GM19463 (cell line): ENCODE data around the gene TRMT61A.
"Not testable (repeated sequence)": the region's sequence is repeated elsewhere in the genome, so short reads cannot be mapped to it uniquely, and the experiment has no call there.

Experiments
- ATAC-seq: cut with Tn5 transposase; IDR thresholded peaks from one replicate; pipeline ENCODE4 v1.9.1; 2021; ENCODE audit warnings: mild to moderate bottlenecking, moderate library complexity; ENCODE audit not compliant: unreplicated experiment

The TRMT61A gene

GRCh38 chr14:103508521-103509329 is 20.3 kb upstream of the TRMT61A start:
- no peak for ATAC-seq

DNA sequence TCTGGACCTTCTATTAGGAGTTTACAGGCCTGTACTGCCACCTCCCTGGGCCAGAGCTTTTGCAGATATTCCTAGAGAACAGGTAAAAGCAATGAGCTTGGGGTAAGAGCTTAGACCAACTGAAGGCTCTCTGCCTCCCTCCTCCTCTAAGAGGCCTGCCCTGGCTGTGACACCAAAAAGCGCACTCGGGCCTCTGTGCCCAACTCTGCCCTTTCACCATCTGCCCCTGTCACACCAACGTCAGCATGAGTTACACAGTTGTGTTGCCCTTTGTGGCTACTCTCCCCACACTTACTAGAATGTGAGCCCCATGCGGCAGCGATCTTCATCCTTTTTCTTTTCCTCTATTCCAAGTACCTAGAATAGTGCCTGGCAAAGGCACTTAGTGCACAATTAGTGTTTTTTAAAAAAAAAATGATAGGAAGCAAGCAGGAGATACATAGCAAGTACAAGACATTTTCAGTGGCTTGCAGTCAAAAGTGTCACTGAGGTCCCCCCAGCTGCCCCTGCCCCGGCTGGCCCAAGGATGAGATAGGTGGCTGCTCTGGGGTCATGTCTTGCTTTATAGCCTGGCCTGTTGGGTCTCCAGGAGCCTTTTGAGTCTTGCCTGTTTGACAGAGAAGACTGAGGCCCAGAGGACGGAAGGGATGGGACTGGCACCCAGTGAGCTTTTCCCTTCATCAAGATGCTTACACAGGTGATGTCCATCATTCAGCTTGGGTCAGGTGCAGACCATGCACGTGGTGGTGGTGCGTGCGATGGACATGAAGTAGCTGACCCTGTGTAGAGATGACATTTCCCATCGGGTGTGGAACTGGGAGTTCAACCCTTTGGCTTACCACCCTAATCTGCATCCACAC is 18.9 kb upstream of the TRMT61A start:
- no peak for ATAC-seq

- no peak for ATAC-seq
Observed at GRCh38 chr14:103510724-103511693, 18.0 kb upstream of the TRMT61A start.

DNA sequence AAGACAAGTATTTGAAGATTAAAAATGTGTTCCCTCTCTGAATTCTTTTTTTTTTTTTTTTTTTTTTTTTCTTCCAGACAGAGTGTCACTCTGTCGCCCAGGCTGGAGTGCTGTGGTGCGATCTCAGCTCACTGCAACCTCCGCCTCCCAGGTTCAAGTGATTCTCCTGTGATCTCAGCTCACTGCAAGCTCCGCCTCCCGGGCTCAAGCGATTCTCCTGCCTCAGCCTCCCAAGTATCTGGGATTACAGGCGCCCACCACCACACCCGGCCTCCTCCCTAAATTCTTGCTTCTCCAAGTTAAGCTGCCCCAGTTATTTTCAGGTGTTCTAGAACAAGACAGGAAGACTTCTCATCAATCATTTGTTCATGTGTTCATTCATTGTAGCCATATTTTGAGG is 16.8 kb upstream of the TRMT61A start:
- ATAC-seq, result not testable (repeated sequence)

DNA sequence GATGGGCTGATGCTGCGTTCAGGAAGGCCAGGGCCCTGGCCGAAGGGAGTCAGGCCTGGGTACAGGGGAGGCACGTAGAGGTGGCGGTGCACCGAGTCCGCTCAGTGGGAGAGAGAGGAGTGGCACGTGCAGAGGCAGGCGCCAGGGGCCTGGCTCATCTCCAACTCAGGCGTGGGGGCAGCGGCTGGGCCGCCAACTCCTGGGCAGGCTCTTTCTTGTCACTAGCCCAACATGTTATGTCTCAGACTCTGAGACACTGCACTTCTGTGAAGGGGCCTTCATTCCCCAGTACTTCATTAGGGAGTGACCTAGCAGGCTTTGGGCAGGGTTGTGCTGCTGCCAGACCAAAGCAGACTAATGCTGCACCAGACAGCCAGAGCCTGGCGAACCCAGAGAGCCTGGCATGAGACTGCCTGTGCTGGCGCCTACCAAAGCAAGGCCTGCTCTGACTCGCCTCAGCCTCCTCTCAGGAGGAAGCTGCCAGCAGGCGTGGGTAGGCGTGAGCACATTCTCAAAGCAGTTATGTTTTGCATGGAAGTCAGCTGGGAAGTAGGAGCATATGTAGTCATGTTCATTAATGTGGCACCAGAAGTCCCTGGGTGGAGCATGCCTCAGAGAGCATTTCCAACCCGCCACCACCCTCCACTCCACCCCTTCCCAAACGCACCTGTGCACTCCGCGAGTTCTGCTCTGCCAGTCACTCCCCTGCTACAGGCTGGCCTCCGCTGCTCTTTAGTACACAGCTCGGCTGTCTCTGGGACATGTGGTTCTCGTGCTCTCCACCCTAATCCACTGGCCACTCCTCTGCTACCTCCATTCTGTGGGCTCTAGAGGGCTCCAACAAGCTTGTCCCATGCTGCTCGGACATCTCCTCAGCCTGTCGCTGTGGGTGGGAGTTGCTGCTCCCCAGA is 16.0 kb upstream of the TRMT61A start:
- no peak for ATAC-seq

DNA sequence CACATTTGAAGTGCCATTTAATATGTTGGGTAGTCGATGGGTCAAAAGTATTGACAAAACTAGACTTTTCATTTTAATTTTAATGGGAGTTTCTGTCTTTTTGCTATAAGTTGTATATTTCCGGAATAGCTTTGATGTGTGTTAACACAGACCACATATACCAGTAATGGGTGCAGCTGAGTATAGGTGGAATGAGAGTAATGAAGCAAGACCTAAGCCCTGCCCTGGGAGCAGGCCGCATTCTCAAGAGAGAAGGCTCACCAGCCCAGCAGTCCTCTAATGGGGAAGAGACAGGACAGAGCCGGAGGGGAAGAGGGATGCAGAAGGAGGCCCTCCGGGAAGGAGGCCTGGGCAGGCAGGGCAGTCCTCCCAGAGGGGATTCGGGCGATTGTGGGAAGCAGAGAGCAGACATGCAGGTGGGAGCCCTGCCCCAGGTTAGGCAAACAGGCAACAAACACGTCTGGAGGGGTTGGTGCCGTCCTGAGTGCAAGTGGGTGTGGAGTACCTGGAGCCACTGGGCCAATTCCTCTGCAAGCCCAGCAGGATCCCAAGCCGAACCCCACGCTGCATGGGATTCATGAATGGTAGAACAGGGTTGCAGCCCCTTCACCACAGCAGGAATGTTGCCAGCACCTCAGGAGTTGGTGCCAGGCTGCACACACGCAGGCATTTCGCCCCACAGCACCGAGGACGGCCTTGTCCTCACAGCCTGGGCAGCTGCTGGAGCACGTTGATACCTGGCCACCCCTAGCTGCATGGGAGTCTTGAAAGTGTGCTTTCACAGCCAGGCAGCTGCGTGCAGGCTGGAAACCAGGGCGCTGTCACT is 14.2 kb upstream of the TRMT61A start:
- ATAC-seq, result no peak

- ATAC-seq, result no peak
Observed at GRCh38 chr14:103516426-103517173, 12.4 kb upstream of the TRMT61A start.

- ATAC-seq, result no peak
Observed at GRCh38 chr14:103517174-103517566, 11.8 kb upstream of the TRMT61A start.

DNA sequence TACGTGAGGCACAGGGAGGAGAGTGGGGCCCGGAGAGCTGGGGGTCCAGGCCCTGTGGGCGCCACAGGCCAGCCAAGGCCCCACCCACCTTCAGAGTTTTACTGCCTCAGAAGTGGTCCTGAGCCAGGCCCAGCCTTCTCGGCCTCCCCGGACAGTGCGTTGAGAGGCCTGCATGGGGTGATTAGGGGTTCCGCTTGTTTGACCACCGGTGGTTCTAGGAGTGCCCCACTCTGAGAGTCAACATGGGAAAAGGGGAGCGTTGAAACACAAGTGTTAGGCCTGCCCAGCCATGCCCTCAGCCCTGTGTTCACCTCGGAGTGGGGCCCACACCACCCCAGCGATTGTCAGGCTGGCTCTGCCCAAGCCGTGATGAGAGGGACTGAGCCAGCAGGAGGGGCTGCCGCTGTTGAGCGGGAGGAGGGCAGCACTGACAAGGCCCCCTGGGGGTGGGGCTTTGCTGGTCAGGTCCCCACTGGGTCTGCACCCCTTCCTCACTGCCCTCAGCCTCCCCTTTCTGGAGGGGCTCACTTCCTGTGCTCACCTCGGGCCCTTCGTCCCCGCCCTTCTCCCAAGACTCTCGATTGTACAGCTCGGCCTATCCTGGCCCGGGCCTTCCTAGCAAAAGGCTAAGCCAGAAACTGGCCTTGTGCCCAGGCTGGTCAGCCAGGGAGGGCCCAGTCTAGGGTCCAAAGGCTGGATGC is 11.1 kb upstream of the TRMT61A start:
- no peak for ATAC-seq

DNA sequence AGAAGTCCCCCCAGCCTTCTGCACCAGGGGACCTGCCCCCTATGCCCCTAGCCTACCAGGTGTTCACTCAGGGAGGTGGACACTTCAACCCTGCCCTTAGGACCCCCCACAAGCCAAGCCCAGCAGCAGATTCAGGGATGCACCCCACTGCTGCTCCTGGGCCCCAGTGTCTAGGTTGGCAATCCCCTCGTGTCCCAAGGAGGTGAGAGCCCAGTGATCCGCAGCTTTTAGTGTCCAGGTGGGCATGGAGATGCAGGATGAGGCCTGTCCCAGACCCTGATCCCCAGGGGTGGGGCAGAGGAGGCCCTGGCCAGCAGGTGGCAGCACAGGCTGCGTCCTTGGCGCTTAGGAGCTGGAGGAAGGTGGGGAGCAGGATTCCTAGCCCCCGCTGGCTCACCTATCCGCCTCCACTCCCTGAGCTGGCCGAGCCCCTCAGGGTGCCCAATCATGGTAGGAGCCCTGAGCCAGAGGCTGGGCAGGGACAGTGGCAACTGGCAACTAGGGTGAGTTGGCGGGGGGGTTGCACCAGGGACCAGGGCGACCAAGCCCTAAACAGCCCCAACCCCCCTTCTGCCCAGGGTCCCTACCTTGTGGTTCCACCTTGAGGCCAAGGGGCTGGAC is 10.5 kb upstream of the TRMT61A start:
- ATAC-seq, result no peak

DNA sequence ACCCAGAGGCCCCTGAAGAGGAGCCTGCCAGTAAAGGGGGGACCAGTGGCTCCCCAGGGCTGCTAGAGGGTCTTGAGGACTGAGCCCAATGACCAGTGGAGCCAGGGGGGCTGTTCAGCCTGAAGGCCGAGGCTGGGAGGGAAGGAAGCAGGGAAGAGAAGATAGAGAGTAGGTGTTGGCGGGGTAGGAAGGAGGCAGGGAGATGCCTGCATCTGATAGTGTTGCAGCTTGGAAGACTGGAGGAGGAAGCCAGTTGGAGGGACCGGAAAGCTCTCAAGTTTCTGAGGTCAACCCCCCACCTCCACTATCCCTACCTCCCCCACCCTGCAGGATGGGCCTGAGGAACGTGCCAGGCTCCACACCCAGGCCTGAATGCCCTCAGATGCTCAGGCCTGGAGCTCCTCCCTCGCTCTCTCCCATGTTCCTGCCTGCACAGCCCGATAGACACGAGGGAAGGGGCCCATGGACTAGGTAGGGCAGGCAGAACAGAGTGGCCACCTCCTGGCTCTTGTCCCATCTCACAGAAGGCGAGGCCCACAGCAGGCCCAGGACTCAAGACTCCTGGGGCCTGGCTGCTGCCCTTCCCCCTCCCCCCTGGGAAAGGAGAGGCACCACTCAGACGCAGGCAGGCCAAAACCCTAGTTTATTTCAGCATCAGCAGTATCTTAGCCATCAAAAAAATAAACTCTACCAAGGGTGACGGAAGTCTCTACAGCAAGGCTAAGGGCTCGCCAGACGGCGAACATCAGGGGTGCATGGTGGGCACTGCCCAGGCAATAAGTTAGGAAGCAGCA is 9.8 kb upstream of the TRMT61A start:
- no peak for ATAC-seq

GRCh38 chr14:103519837-103520212 is 9.2 kb upstream of the TRMT61A start:
- ATAC-seq, result no peak

DNA sequence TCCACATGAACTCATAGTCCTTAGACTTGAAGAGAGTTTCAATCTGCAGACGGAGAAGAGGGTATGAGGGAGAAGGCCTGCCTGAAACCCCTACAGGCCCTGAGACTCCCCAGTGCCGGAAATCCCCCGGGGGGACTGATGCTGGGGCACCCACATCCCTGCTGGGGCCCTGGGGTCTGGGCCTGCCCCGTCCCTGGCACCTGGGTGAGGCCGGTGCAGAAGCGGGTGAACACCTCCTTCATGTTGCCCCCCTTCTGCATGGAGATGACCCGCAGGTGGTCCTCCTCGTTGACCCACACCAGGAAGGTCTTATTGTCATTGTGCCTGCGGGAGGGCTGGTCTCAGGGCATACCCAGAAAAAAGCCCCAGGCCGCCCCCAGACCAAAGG is 8.7 kb upstream of the TRMT61A start:
- ATAC-seq, result no peak

DNA sequence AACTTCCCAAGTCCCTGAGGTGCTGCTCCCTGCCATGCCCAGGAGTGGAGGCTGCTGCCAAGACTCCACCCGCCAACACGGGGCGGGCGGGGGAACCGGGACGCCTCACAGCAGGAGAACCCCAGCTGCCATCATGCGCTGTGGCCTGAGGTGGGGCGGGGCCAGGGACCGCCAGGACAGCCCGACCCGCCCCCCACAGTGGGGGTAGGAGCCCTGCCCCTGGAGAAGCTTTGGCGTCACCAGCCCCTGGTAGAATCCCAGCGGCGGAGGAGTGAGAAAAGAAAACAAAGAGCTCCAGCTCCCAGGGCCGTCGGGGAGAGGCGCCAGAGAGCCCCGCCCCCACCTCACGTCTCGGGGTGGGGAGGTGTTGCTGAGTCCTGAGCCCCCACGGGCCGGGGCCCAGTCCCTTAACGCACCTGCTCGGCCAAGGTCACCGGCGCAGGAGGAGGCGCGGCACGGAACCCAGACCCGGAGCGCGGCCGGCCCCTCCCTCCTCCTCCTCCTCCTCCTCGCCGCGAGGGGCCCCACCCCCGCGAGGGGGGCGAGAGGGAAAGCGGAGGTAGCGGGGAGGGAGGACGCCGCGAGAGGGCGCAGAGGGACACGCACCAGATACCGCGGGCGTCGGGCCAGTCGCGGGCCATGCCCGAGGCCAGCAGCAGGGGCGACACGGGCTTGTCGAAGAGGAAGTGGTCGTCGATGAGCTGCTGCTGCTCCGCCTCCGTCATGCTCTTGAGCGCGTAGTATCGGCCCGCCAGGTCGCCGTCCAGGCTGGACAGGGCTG is 8.1 kb upstream of the TRMT61A start:
- ATAC-seq, result no peak

DNA sequence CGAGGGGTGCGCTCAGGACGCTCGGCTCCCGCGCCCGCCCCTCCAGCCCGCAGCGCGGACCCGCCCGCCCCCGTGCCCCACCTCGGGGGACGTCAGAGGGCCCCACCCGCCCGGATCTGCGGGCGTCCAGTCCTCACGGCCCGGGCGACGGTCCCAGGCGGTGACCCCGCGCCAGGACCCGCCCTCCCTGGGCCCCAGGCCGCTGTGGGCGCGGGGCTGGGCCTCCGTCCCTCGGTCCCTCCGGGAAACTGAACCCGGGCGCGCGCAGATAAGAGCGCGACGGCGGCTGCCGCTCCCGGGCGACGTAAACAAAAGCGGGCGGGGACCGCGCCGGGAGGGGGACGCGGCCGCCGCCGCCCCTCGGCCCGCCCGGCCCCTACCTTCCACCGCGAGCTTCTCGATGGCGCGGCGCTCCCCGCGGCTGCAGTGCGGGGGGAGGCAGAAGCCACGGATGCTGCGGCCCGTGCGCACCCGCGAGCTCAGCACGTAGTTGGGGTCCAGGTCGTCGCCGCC is 7.5 kb upstream of the TRMT61A start:
- ATAC-seq, result no peak
